IMR-90 (cell line): ENCODE results near the gene APP. TPM values are rescaled to one million over a fixed set of nuclear protein-coding genes. Genes with fewer than 3 reads are reported as not detected.

ENCODE experiments used
- microRNA-seq, 2 experiments: library from miRNA; stranded (forward) in 1 of 2; unstranded in 1 of 2; fragments of 10-50 nt in 1 of 2; fragments of <30 nt in 1 of 2; gene quantifications in 1 of 2; microRNA quantifications in 1 of 2; one replicate each; pipeline versions ENCODE3 to v1.1.0; 2013 to 2020; ENCODE audit not compliant: insufficient read depth in 1 of 2, insufficient read length in 1 of 2, unreplicated experiment in 1 of 2
- polyA plus RNA-seq, 3 experiments: library from polyadenylated mRNA; depleted of rRNA; stranded (reverse); fragments of >200 nt; gene quantifications; 2 replicates each; pipeline ENCODE4 v1.2.3, GENCODE V29; 2012; ENCODE audit warnings: low replicate concordance in 1 of 3
- small RNA-seq, 5 experiments: library from RNA; depleted of rRNA; stranded (forward); fragments of <200 nt; gene quantifications; one replicate each; pipeline ENCODE3, GENCODE V24; 2012
- total RNA-seq: library from RNA; depleted of rRNA; stranded (reverse); fragments of >200 nt; gene quantifications from 2 replicates; pipeline ENCODE4 v1.2.3, GENCODE V29; 2012

The APP gene
- total and polyA plus RNA-seq, 2 of the 4 experiments (the other 2 are of a cell fraction): 191 to 530 TPM

Small RNA genes within 50 kb of the gene (microRNA-seq; reads per million reads assigned to microRNA genes)
- gene RNU6-123P (ENCODE audit: insufficient read depth, insufficient read length) (not detected), gene RNU6-926P (ENCODE audit: insufficient read depth, insufficient read length) (not detected)

Small RNA genes within 50 kb of the gene (small RNA-seq; reads per million reads assigned to genes)
- gene RNU6-123P: 0 reads per million in 5 experiments
- gene RNU6-926P: 0 reads per million in 5 experiments
